Measurements from ENCODE around the gene ATIC. TPM values are rescaled to one million over a fixed set of nuclear protein-coding genes. Genes with fewer than 3 reads are reported as not detected.

Gene ATIC
- total RNA-seq, 1 donor from 2014 or later, result 77.7 TPM

- Mint-ChIP-seq H3K27me3 (ENCODE audit: low read depth) (no peaks in the 10 kb centered on the region), H3K36me3 (ENCODE audit: low read depth) (peaks cover 81% of the 10 kb centered on the region), H3K9me3 (ENCODE audit: low read depth) (no peaks in the 10 kb centered on the region), H3K4me3 (ENCODE audit: unreplicated experiment) (peak overlapping the region; percentile 12), H3K27ac (ENCODE audit: unreplicated experiment) (peak overlapping the region; percentile 93), H3K4me1 (ENCODE audit: low read depth) (peaks cover 75% of the 10 kb centered on the region)
- no peak for TF ChIP-seq CTCF (IDR thresholded peaks at IDR 0.05)
- no peak for DNase-seq (ENCODE audit: low spot score)
These were observed 72.9 kb downstream of the ATIC start for GRCh38 chr2:215384710-215385109.

- peaks cover 84% of the 10 kb centered on the region for H3K36me3 Mint-ChIP-seq (ENCODE audit: low read depth)
- H3K4me3 Mint-ChIP-seq (ENCODE audit: unreplicated experiment), result no peak overlapping the region
- peak overlapping the region; percentile 93 for H3K27ac Mint-ChIP-seq (ENCODE audit: unreplicated experiment)
- TF ChIP-seq CTCF (IDR thresholded peaks at IDR 0.05), result no peak
- DNase-seq (ENCODE audit: low spot score), result no peak
- no peaks in the 10 kb centered on the region for H3K9me3 Mint-ChIP-seq (ENCODE audit: low read depth)
- peaks cover 78% of the 10 kb centered on the region for H3K4me1 Mint-ChIP-seq (ENCODE audit: low read depth)
- H3K27me3 Mint-ChIP-seq (ENCODE audit: low read depth), result no peaks in the 10 kb centered on the region
These were observed 74.7 kb downstream of the ATIC start for GRCh38 chr2:215386566-215386965.

- no peak for TF ChIP-seq CTCF (IDR thresholded peaks at IDR 0.05)
- no peaks in the 10 kb centered on the region for H3K27me3 Mint-ChIP-seq (ENCODE audit: low read depth)
- peaks cover 76% of the 10 kb centered on the region for H3K4me1 Mint-ChIP-seq (ENCODE audit: low read depth)
- no peak overlapping the region for H3K4me3 Mint-ChIP-seq (ENCODE audit: unreplicated experiment)
- H3K36me3 Mint-ChIP-seq (ENCODE audit: low read depth), result peaks cover 82% of the 10 kb centered on the region
- no peaks in the 10 kb centered on the region for H3K9me3 Mint-ChIP-seq (ENCODE audit: low read depth)
- H3K27ac Mint-ChIP-seq (ENCODE audit: unreplicated experiment), result peak overlapping the region; percentile 93
- no peak for DNase-seq (ENCODE audit: low spot score)
These were observed 76.3 kb downstream of the ATIC start for GRCh38 chr2:215388002-215388728.

GRCh38 chr2:215390550-215390913 lies 78.7 kb downstream of the ATIC start:
- no peak for TF ChIP-seq CTCF (IDR thresholded peaks at IDR 0.05)
- no peaks in the 10 kb centered on the region for H3K9me3 Mint-ChIP-seq (ENCODE audit: low read depth)
- no peak for DNase-seq (ENCODE audit: low spot score)
- no peak overlapping the region for H3K4me3 Mint-ChIP-seq (ENCODE audit: unreplicated experiment)
- H3K27me3 Mint-ChIP-seq (ENCODE audit: low read depth), result no peaks in the 10 kb centered on the region
- peaks cover 78% of the 10 kb centered on the region for H3K36me3 Mint-ChIP-seq (ENCODE audit: low read depth)
- peaks cover 78% of the 10 kb centered on the region for H3K4me1 Mint-ChIP-seq (ENCODE audit: low read depth)
- peak overlapping the region; percentile 93 for H3K27ac Mint-ChIP-seq (ENCODE audit: unreplicated experiment)

- Mint-ChIP-seq H3K27me3 (ENCODE audit: low read depth) (no peaks in the 10 kb centered on the region), H3K36me3 (ENCODE audit: low read depth) (peaks cover 76% of the 10 kb centered on the region), H3K4me1 (ENCODE audit: low read depth) (peaks cover 79% of the 10 kb centered on the region), H3K4me3 (ENCODE audit: unreplicated experiment) (peak overlapping the region; percentile 45), H3K27ac (ENCODE audit: unreplicated experiment) (peak overlapping the region; percentile 93), H3K9me3 (ENCODE audit: low read depth) (no peaks in the 10 kb centered on the region)
- no peak for DNase-seq (ENCODE audit: low spot score)
- TF ChIP-seq CTCF (IDR thresholded peaks at IDR 0.05), result no peak
These were observed 79.7 kb downstream of the ATIC start for GRCh38 chr2:215391531-215391930.
